Measurements from ENCODE around the gene CNIH1. TPM values are rescaled to one million over a fixed set of nuclear protein-coding genes. Genes with fewer than 3 reads are reported as not detected.
"Not testable (repeated sequence)": the region's sequence is repeated elsewhere in the genome, so short reads cannot be mapped to it uniquely, and the experiment has no call there.

The CNIH1 gene
- total RNA-seq, 1 donor: 195 TPM

DNA sequence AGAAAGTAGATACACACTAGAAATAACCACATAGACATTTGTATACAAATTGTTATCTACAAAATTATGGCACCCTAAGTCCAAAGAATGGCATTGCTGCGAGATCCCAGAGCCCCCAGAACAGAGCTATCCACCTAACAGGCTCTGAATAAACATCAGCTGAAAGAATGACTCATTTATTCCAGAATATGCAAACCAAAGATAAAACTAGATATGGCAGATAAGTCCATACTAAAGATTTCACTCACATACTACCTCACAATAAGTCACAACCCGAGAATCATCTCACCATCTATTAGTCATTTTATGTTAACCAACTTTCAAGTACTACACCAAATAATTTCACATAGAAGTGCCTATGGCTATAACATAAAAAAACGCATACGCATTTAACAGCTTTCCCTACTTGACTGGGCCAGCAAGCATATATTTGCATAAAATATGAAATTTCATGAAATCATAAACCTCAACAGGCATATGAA lies 5.6 kb downstream of the CNIH1 start:
- peak in 2 of 3 donors; percentile 20 to 30 for DNase-seq (ENCODE audit: low read depth in 2 of 3, low spot score in 2 of 3)

DNA sequence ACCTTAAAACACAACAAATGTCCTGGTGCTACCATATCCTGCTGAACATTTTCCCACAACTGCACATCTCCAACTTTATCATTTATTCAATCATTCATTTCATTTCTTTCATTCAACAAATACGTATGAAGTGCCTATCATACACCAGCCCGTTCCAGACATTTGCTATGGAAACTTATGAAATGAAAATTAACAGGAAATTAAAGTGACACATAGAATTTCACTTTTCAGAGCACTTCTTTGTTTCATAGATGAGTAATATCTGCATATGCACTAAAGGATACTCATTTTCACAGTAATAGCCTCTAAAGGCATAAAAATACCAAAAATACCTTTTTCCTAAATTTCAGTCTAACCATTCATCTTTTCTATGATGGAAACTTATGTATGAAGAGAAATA lies 12.6 kb downstream of the CNIH1 start:
- no peak for DNase-seq (ENCODE audit: low read depth in 2 of 3, low spot score in 2 of 3)

DNA sequence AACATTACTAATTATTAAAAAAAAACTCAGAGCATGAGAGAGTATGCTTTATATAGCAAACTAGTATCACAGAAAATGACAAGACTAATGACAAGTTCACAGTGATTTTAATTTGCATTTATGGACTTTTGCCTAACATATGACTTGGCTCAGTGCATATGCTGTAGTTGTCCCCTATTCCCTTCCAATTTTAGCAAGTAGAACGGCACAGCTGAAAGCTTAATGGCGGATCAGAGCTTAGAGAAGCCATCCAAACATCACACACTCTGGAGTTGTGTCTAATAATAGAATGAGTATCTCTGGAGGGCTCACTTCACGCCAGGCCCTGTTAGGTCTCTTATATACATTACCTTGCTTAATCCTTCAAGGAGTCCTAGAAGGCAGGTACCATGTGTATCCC lies 13.3 kb downstream of the CNIH1 start:
- no peak for DNase-seq (ENCODE audit: low read depth in 2 of 3, low spot score in 2 of 3)

DNA sequence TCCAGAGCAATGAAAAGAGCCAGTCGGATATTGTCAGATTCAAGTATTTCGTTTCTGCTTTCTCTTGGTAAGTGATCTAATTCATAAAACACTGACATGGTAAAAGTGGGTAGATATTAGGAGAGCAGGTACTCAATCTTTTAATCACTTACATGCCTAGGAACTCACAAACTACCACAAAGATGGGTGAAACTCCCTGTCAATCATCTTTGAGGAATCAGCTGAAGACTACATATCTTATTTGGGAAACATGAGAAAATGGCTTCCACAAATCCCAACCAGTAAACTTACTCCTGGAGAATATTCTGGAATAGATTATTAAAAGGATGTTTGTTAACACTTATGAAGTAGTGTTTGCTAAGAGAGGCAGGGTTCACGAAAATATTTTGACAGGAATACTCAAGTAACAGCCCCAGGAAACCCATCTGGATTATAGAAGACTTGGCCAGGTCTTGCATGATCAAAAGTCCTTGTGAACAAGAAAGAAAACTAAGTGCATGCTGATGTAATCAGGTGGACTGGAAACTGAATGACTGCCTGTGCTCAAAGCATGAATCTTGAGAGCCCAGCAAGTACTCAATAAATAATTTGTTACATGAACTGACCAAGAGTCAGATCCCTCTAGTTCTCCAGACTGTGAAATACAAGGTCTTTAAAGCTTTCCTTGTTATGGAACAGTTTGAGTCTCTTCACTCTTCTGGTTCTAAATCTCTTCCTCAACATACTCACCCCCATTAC lies 15.5 kb downstream of the CNIH1 start:
- no peak for DNase-seq (ENCODE audit: low read depth in 2 of 3, low spot score in 2 of 3)

DNA sequence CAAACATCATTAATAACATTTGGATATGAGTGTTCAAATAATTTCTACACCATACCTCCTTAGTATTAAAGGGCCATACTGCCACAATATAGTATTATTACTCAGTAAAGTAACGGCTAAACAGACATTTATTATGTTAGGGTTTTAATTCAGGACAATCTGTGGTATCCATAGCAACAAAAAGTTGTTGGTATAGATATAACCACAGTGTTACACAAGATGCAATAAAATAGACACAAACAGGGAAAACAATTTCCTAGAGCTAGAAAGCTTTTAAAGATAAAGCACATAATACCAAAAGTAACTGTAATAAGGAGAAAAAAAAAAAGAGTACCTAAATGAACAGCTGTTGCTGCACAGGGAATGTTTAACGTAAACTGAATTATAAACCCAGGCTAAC lies 16.1 kb downstream of the CNIH1 start:
- no peak for DNase-seq (ENCODE audit: low read depth in 2 of 3, low spot score in 2 of 3)

DNA sequence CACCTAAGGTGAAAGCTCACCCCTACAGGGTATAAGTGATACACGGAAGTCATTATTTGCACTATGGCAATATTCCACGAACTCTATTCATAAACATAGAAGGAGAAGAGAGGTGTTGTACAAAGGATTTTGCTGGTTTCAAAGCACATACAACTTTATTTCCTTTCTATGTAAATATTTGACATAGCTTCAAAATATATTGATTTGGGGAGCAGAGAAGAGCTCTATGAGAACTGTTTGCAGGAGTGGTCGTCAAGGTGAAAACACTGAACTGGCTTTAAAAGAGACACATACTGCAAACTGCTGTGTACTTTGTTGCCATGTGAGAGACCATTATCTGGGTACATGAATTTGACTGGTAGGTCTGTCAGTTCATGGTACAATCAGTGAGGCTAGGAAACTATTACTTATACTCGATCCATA lies 16.7 kb downstream of the CNIH1 start:
- no peak for DNase-seq (ENCODE audit: low read depth in 2 of 3, low spot score in 2 of 3)

DNA sequence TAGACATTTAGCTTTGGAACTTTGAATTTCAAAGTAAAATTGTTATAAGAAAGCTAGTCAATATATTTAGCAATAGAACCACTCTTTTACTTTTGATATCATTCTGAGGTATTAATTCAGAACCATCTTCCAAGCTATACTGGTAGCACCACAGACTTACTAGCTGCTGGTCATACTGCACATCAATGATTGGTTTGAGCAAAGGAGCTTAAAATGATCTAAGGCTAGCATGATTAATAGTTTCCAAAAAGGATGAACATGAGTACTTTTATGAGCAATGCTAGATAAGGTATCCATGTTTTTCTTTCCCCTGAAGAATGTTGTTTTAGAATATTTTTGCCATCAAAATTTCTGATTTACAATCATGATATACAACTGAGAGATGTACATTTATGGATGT lies 17.2 kb downstream of the CNIH1 start:
- DNase-seq (ENCODE audit: low read depth in 2 of 3, low spot score in 2 of 3): no peak

DNA sequence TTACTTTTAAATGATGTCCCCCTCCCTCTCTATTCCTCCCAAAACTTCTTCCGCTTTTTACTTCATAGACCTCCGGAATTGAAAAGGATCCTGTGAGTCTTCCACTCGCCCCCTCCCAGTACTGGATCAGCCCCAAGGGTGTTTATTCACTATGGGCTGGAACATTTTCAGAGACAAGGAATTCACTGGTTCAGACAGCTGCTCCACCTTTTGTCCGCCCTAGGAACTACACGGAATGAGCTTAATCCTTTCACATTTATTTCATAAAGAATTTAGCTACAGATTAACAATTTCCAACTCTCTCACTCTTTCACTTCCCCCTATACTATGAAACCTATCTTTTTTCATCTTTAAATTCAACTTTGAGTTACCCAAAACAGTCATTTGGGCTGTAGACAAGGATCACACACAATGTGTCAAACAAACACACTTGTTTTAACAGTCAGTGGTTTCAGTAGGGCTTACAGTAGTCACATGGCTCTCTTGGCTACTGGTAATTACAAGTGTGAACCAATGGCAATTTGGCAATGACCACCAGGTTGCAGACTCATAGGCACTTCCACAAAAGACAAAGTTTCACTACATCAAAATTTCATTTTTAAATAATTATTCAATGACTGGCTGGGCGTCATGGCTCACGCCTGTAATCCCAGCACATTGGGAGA lies 20.6 kb downstream of the CNIH1 start:
- peak in 2 of 3 donors; percentile 35 to 62 for DNase-seq (ENCODE audit: low read depth in 2 of 3, low spot score in 2 of 3)

DNA sequence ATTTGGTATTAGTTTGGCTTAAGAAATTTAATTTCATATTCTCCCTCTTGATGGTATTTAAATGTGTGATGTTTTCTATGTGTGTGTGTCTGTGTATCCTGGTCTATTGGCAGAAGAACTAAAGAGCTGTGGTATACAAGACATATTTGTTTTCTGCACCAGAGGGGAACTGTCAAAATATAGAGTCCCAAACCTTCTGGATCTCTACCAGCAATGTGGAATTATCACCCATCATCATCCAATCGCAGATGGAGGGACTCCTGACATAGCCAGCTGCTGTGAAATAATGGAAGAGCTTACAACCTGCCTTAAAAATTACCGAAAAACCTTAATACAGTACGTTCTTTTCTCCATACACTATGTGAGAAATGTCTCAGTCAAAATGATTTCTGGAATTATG lies 29.8 kb downstream of the CNIH1 start:
- no peak for DNase-seq (ENCODE audit: low read depth in 2 of 3, low spot score in 2 of 3)

DNA sequence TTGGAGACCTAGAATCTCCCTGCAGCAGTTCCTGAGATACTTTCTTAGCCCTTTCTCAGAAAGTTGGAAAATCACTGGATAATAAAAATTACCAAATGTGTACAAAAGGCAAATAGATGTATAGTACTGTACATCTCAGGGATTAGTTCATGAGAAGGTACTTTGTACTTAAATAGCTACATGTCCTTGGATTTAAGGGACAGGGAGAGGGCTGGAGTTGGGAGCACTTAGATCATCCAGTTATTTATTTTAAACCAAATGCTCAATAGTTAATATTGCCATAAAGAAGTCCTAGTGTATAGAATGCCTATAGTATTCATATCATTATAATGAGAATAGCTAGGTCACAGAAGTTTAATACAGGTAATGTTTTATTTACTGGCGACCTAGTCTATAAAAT lies 31.0 kb downstream of the CNIH1 start:
- DNase-seq (ENCODE audit: low read depth in 2 of 3, low spot score in 2 of 3): no peak

DNA sequence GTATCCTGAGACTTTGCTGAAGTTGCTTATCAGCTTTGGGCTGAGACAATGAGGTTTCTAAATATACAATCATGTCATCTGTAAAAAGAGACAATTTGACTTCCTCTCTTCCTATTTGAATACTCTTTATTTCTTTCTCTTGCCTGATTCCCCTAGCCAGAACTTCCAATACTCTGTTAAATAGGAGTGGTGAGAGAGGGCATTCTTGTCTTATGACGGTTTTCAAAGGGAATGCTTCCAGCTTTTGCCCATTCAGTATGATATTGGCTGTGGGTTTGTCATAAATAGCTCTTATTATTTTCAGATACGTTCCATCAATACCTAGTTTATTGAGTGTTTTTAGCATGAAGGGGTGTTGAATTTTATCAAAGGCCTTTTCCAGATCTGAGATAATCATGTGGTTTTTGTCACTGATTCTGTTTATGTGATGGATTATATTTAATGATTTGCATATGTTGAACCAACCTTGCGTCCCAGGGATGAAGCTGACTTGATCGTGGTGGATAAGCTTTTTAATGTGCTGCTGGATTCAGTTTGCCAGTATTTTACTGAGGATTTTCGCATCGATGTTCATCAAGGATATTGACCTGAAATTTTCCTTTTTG lies 37.7 kb downstream of the CNIH1 start:
- not testable (repeated sequence) for DNase-seq (ENCODE audit: low read depth in 2 of 3, low spot score in 2 of 3)

DNA sequence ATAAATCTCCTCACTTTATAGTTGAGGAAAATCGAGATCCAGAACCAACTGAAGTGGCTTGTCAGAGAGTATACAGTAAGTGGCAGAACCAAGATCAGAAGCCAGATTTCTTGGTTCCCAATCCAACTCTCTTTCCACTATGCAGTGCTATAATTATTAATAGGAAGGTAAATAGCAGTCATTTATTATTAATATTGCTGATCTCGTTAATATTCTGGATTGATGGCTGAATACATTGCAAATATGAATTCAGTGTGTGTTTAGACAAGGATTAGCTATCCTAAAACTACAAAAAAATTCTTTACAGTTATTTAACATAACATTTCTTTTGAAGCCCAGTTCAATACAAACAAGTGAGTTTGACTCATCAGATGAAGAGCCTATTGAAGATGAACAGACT lies 41.6 kb downstream of the CNIH1 start:
- no peak for DNase-seq (ENCODE audit: low read depth in 2 of 3, low spot score in 2 of 3)

DNA sequence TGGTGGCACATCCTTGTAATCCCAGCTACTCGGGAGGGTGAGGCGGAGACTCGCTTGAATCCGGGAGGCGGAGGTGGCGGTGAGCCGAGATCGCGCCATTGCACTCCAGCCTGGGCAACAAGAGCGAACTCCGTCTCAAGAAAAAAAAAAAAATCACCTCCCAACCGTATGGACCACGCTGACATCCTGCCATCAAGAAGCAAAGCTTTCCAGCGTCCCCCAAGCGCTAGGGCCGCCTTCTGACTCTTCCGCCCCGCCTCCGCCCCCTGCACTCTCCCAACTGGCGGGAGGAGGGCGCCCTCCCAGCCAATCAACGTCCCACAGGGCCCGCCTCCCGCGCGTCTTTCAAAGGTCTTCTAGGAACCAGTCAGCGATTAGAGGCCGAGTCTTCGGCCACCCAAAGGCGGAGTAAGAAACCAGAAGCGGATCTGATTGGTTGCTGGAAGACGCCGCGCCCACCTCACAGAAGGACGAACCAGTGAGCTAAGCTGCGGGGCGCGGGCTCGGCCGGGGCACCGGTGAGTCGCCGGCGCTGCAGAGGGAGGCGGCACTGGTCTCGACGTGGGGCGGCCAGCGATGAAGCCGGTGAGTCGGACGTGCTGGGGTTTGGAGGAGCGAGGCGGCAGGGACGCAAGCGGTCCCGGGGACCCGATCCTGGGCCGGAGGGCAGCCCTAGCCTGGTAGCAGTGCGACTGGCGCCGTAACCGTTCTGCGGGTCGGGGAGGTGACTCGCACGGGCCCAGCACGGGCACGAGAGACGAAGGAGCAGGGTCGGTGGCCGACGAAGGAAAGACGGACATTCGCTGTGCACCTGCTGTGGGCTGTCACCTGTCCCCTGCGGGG lies 44.5 kb downstream of the CNIH1 start, which contains the start of gene CDKN3:
TSS of gene CDKN3 (plus strand) at position 515 of the 843 bp plus-strand sequence. CDS start at position 577, 62 bp downstream.
- peak; percentile 84 to 100 (median 98) for DNase-seq (ENCODE audit: low read depth in 2 of 3, low spot score in 2 of 3)

DNA sequence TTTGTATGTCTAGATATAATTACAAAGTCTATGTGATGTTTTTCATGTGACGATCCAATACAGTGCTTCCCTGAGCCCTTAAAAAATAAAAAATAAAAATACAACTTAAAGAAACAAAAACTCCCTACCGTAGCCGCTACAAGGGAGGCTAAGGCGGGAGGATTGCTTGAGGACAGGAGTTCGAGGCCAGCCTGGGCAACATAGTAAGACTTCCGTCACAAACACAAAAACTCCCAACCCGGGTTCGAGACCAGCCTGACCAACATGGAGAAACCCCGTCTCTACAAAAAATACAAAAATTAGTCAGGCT lies 45.0 kb downstream of the CNIH1 start:
- no peak for DNase-seq (ENCODE audit: low read depth in 2 of 3, low spot score in 2 of 3)

DNA sequence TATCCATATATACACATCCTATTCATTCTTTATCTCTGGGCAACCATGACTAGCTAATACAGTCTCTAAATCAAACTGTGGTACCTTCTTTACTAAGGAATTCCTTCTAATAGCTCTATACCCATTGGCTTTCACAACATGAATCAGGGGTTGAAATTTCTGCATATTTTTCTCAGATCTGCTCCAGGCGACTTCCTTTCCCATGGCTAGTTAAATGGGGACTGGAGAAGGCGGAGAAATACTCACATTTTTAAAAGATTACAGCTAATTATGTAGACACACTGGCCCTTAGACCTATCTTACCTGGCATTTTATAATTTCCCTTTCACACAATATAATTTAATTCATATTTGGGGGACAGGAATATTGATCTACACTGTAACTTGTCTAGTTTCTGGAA lies 45.5 kb downstream of the CNIH1 start:
- DNase-seq (ENCODE audit: low read depth in 2 of 3, low spot score in 2 of 3): no peak

DNA sequence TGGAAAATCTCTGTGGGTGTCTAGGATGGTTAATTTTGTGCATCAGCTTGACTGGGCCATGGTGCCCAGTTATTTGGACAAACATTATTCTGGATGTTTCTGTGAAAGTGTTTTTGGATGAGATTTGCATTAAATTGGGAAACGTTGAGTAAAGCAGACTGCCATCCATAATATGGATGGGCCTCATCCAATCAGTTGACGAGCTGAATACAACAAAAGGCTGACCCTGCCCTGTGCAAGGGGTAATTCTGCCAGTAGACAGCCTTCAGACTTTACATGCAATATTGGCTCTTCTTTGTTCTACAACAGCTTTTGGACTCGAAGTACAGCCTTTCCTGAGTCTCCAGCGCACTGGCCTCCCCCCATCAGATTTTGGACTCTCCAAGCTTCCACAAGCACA lies 45.9 kb downstream of the CNIH1 start:
- DNase-seq (ENCODE audit: low read depth in 2 of 3, low spot score in 2 of 3): no peak

DNA sequence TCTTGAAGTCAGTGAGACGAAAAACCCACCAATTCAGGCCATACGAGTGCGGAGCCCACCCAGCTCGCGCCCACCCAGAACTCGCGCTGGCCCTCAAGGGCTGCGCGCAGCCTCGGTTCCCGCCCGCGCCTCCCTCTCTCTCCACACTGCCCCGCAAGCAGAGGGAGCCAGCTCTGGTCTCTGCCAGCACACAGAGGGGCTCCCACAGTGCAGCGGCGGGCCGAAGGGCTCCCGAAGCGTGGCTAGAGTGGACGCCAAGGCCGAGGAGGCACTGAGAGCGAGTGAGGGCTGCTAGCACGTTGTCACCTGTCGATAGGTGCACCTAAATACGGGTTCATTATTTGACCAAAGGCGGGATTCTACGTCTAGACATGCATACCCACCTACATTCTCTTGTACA lies 46.6 kb downstream of the CNIH1 start:
- no peak for DNase-seq (ENCODE audit: low read depth in 2 of 3, low spot score in 2 of 3)

DNA sequence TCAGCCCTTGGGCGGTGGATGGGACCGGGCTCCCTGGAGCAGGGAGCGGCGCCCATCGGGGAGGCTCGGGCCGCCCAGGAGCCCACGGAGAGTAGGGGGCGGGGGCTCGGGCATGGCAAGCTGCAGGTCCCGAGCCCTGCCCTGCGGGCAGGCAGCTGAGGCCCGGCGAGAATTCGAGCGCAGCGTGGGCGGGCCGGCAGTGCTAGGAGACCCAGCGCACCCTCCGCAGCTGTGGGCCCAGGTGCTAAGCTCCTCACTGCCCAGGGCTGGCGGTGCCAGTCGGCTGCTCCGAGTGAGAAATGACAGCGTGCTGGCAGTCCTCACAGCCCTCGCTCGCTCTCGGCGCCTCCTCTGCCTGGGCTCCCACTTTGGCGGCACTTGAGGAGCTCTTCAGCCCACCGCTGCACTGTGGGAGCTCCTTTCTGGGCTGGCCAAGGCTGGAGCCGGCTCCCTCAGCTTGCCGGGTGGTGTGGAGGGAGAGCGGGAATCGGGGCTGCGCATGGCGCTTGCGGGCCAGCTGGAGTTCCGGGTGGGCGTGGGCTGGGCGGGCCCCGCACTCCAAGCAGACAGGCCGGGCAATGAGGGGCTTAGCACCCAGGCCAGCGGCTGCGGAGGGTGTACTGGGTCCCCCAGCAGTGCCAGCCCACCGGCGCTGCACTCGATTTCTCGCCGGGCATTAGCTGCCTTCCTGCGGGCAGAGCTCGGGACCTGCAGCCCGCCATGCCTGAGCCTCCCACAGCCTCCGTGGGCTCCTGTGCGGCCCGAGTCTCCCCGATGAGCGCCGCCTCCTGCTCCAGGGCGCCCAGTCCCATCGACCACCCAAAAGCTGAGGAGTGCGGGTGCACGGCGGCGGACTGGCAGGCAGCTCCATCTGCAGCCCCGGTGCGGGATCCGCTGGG lies 47.9 kb downstream of the CNIH1 start:
- DNase-seq (ENCODE audit: low read depth in 2 of 3, low spot score in 2 of 3): not testable (repeated sequence)

DNA sequence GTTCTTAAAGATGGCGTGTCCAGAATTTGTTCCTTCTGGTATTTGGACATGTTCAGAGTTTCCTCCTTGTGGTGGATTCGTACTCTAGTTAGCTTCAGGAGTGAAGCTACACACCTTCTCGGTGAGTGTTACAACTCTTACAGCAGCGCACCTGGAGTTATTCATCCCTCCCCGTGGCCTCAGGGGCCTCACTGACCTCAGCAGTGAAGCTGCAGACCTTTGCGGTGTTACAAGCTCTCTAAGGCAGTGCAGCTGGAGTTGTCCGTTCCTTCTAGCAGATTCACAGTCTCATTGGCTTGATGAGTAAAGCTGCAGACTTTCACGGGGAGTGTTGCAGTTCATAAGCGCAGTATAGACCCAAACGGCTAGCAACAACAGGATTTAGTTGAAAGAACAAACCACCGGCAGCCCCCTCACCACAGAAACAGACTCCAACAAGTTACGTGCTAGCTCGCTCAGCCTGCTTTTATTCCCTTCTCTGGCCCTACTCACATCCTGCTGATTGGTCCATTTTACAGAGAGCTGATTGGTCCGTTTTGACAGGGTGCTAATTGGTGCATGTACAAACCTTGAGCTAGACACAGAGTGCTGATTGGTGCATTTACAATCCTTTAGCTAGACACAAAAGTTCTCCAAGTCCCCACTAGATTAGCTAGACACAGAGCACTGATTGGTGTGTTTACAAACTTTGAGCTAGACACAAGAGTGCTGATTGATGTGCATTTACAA lies 48.9 kb downstream of the CNIH1 start:
- DNase-seq (ENCODE audit: low read depth in 2 of 3, low spot score in 2 of 3): no peak
